ENCODE results near the gene MAP3K9.

MAP3K9 gene

GRCh38 chr14:70741482-70741881 is 67.8 kb downstream of the MAP3K9 start:
- H3K4me3 ChIP-seq (ENCODE audit: low read depth, low read length) = no peak overlapping the region
- peaks cover 60% of the 10 kb centered on the region for H3K36me3 ChIP-seq
- H3K27me3 ChIP-seq (ENCODE audit: insufficient read depth, low read depth, severe bottlenecking) = no peaks in the 10 kb centered on the region
- TF ChIP-seq CTCF (IDR thresholded peaks at IDR 0.05; ENCODE audit: low read depth, low read length) = no peak
- no peak for DNase-seq
- no peak overlapping the region for H3K27ac ChIP-seq
- no peaks in the 10 kb centered on the region for H3K9me3 ChIP-seq (ENCODE audit: severe bottlenecking)

- Histone ChIP-seq H3K9me3 (ENCODE audit: severe bottlenecking) (no peaks in the 10 kb centered on the region), H3K4me3 (ENCODE audit: low read depth, low read length) (no peak overlapping the region), H3K27ac (no peak overlapping the region), H3K27me3 (ENCODE audit: insufficient read depth, low read depth, severe bottlenecking) (no peaks in the 10 kb centered on the region), H3K36me3 (peaks cover 87% of the 10 kb centered on the region)
- no peak for TF ChIP-seq CTCF (IDR thresholded peaks at IDR 0.05; ENCODE audit: low read depth, low read length)
- peak; percentile 54 for DNase-seq
These were observed 74.3 kb downstream of the MAP3K9 start for GRCh38 chr14:70735043-70735442.

GRCh38 chr14:70731447-70732239 is 77.7 kb downstream of the MAP3K9 start:
- Histone ChIP-seq H3K27ac (no peak overlapping the region), H3K9me3 (ENCODE audit: severe bottlenecking) (no peaks in the 10 kb centered on the region), H3K4me3 (ENCODE audit: low read depth, low read length) (no peak overlapping the region), H3K27me3 (ENCODE audit: insufficient read depth, low read depth, severe bottlenecking) (no peaks in the 10 kb centered on the region), H3K36me3 (peaks cover 67% of the 10 kb centered on the region)
- no peak for DNase-seq
- TF ChIP-seq CTCF (IDR thresholded peaks at IDR 0.05; ENCODE audit: low read depth, low read length) = no peak

- no peaks in the 10 kb centered on the region for H3K9me3 ChIP-seq (ENCODE audit: severe bottlenecking)
- H3K4me3 ChIP-seq (ENCODE audit: low read depth, low read length) = no peak overlapping the region
- no peaks in the 10 kb centered on the region for H3K27me3 ChIP-seq (ENCODE audit: insufficient read depth, low read depth, severe bottlenecking)
- TF ChIP-seq CTCF (IDR thresholded peaks at IDR 0.05; ENCODE audit: low read depth, low read length) = no peak
- H3K36me3 ChIP-seq = peaks cover 58% of the 10 kb centered on the region
- no peak overlapping the region for H3K27ac ChIP-seq
- no peak for DNase-seq
These were observed 78.9 kb downstream of the MAP3K9 start for GRCh38 chr14:70730393-70730792.

GRCh38 chr14:70726651-70727375 is 82.5 kb downstream of the MAP3K9 start:
- peaks cover 27% of the 10 kb centered on the region for H3K36me3 ChIP-seq
- no peak overlapping the region for H3K27ac ChIP-seq
- H3K9me3 ChIP-seq (ENCODE audit: severe bottlenecking) = no peaks in the 10 kb centered on the region
- no peaks in the 10 kb centered on the region for H3K27me3 ChIP-seq (ENCODE audit: insufficient read depth, low read depth, severe bottlenecking)
- H3K4me3 ChIP-seq (ENCODE audit: low read depth, low read length) = no peak overlapping the region
- DNase-seq = no peak
- no peak for TF ChIP-seq CTCF (IDR thresholded peaks at IDR 0.05; ENCODE audit: low read depth, low read length)
